ENCODE measurements around the gene UBR3.
"Not testable (repeated sequence)": the region's sequence is repeated elsewhere in the genome, so short reads cannot be mapped to it uniquely, and the experiment has no call there.

UBR3 gene

GRCh38 chr2:170106102-170106840 is 279.0 kb downstream of the UBR3 start:
- no peak for DNase-seq (ENCODE audit: low spot score)

GRCh38 chr2:170113168-170113894 is 286.1 kb downstream of the UBR3 start:
- no peak for DNase-seq (ENCODE audit: low spot score)

- no peak for DNase-seq (ENCODE audit: low spot score)
Measured at GRCh38 chr2:170115501-170116229, 288.4 kb downstream of the UBR3 start.

- DNase-seq (ENCODE audit: low spot score) = no peak
Measured at GRCh38 chr2:170118641-170119040, 291.4 kb downstream of the UBR3 start.

GRCh38 chr2:170119326-170119725 is 292.1 kb downstream of the UBR3 start:
- not testable (repeated sequence) for DNase-seq (ENCODE audit: low spot score)

GRCh38 chr2:170121689-170122088 is 294.4 kb downstream of the UBR3 start:
- no peak for DNase-seq (ENCODE audit: low spot score)

GRCh38 chr2:170122883-170123547 is 295.8 kb downstream of the UBR3 start:
- no peak for DNase-seq (ENCODE audit: low spot score)

- DNase-seq (ENCODE audit: low spot score) = no peak
Measured at GRCh38 chr2:170123593-170123992, 296.3 kb downstream of the UBR3 start.

GRCh38 chr2:170126138-170126728 is 299.0 kb downstream of the UBR3 start:
- DNase-seq (ENCODE audit: low spot score) = not testable (repeated sequence)

Data from NAMALWA (cell line).